Mesenchymal stem cell (in vitro differentiated cells and primary cell): ENCODE results near the gene USP7.

ENCODE experiments used
- DNase-seq: peaks from one replicate; pipeline ENCODE4 v3.0.0-alpha.2; 2013
- H2AFZ ChIP-seq: one replicate; pipeline ENCODE4 v1.6.1; 2013; ENCODE audit warnings: low read depth, mild to moderate bottlenecking, control low read depth, inconsistent platforms, low read length, moderate library complexity
- H2AK5ac ChIP-seq: 2 replicates; pipeline ENCODE4 v1.6.1; 2013; ENCODE audit warnings: low read length, moderate library complexity, mild to moderate bottlenecking, inconsistent platforms; ENCODE audit not compliant: severe bottlenecking
- H2BK120ac ChIP-seq: one replicate; pipeline ENCODE4 v1.6.1; 2013; ENCODE audit warnings: low read depth, mild to moderate bottlenecking, inconsistent platforms, low read length, moderate library complexity
- H2BK12ac ChIP-seq, 2 experiments: one replicate each; pipeline ENCODE4 v1.6.1; 2013; ENCODE audit warnings: inconsistent platforms in 2 of 2, low read length in 2 of 2, mild to moderate bottlenecking in 2 of 2, moderate library complexity in 2 of 2, control low read depth in 1 of 2
- H2BK15ac ChIP-seq: one replicate; pipeline ENCODE4 v1.6.1; 2013; ENCODE audit warnings: mild to moderate bottlenecking, low read depth, inconsistent platforms; ENCODE audit not compliant: poor library complexity, severe bottlenecking
- H2BK5ac ChIP-seq: 2 replicates; pipeline ENCODE4 v1.6.1; 2013; ENCODE audit warnings: low read depth, mild to moderate bottlenecking, low read length, control low read depth, inconsistent platforms; ENCODE audit not compliant: poor library complexity, severe bottlenecking
- H3K14ac ChIP-seq, 2 experiments: one replicate each; pipeline ENCODE4 v1.6.1; 2013; ENCODE audit warnings: inconsistent platforms in 2 of 2, low read length in 2 of 2, control low read depth in 1 of 2, mild to moderate bottlenecking in 1 of 2, moderate library complexity in 1 of 2
- H3K18ac ChIP-seq, 2 experiments: one replicate each; pipeline ENCODE4 v1.6.1; 2013; ENCODE audit warnings: inconsistent platforms in 2 of 2, low read length in 2 of 2, control low read depth in 1 of 2, low read depth in 1 of 2, mild to moderate bottlenecking in 1 of 2
- H3K23ac ChIP-seq, 2 experiments: one replicate each; pipeline ENCODE4 v1.6.1; 2013; ENCODE audit warnings: inconsistent platforms in 2 of 2, low read length in 2 of 2, mild to moderate bottlenecking in 2 of 2, moderate library complexity in 2 of 2, control low read depth in 1 of 2
- H3K27ac ChIP-seq: 2 replicates; pipeline ENCODE4 v1.5.1; 2013; ENCODE audit warnings: mild to moderate bottlenecking, moderate library complexity, low read length, control low read depth, inconsistent platforms; ENCODE audit not compliant: poor library complexity, severe bottlenecking
- H3K27me3 ChIP-seq, 2 experiments: 2 replicates each; pipeline versions ENCODE4 v1.6.1 to v1.7.0; 2013; ENCODE audit warnings: low read length in 2 of 2, mild to moderate bottlenecking in 2 of 2, moderate library complexity in 2 of 2, control low read depth in 1 of 2, inconsistent platforms in 1 of 2; ENCODE audit not compliant: control insufficient read depth in 1 of 2, insufficient read depth in 1 of 2
- H3K36me3 ChIP-seq, 2 experiments: 2 replicates each; pipeline versions ENCODE4 v1.6.1 to v1.7.0; 2013; ENCODE audit warnings: low read length in 2 of 2, control low read depth in 1 of 2, inconsistent platforms in 1 of 2, low read depth in 1 of 2, mild to moderate bottlenecking in 1 of 2; ENCODE audit not compliant: insufficient read depth in 2 of 2, control insufficient read depth in 1 of 2
- H3K4ac ChIP-seq, 2 experiments: one replicate each; pipeline ENCODE4 v1.6.1; 2013; ENCODE audit warnings: inconsistent platforms in 2 of 2, low read length in 2 of 2, mild to moderate bottlenecking in 2 of 2, moderate library complexity in 2 of 2, control low read depth in 1 of 2, low read depth in 1 of 2
- H3K4me1 ChIP-seq: 2 replicates; pipeline ENCODE4 v1.6.1; 2013; ENCODE audit warnings: low read depth, low read length, control low read depth; ENCODE audit not compliant: control insufficient read depth, insufficient read depth
- H3K4me2 ChIP-seq: 2 replicates; pipeline ENCODE4 v1.6.1; 2013; ENCODE audit warnings: low read length, mild to moderate bottlenecking, inconsistent platforms; ENCODE audit not compliant: poor library complexity, severe bottlenecking
- H3K4me3 ChIP-seq, 2 experiments: 2 replicates each; pipeline versions ENCODE4 v1.5.1 to v1.7.0; 2013; ENCODE audit warnings: low read length in 2 of 2, mild to moderate bottlenecking in 2 of 2, control low read depth in 1 of 2, low read depth in 1 of 2; ENCODE audit not compliant: insufficient read depth in 1 of 2
- H3K79me1 ChIP-seq: replicated peaks from 2 replicates; pipeline ENCODE4 v1.6.1; 2013; ENCODE audit warnings: mild to moderate bottlenecking, control low read depth, low read length, inconsistent platforms; ENCODE audit not compliant: poor library complexity, severe bottlenecking
- H3K9ac ChIP-seq: 2 replicates; pipeline ENCODE4 v1.7.0; 2013; ENCODE audit warnings: mild to moderate bottlenecking, low read length, moderate library complexity
- H3K9me3 ChIP-seq: 2 replicates; pipeline ENCODE4 v1.7.0; 2013; ENCODE audit warnings: mild to moderate bottlenecking, low read length; ENCODE audit not compliant: control insufficient read depth
- H4K8ac ChIP-seq: one replicate; pipeline ENCODE4 v1.6.1; 2013; ENCODE audit warnings: inconsistent platforms, mild to moderate bottlenecking, low read length, moderate library complexity
- H4K91ac ChIP-seq: one replicate; pipeline ENCODE4 v1.6.1; 2013; ENCODE audit warnings: mild to moderate bottlenecking, low read length, inconsistent platforms
- WGBS: methylation state at CpG from one replicate; pipeline ENCODE4 v1.1.7; 2013; ENCODE audit warnings: mixed read lengths; 5-methylcytosine and 5-hydroxymethylcytosine counted together

USP7 gene

GRCh38 chr16:8855972-8856371 lies 107.7 kb downstream of the USP7 start:
- Histone ChIP-seq H3K4ac (no peak overlapping the region), H3K4me1 (peaks cover 35% of the 10 kb centered on the region), H4K8ac (no peak overlapping the region), H3K4me3 (no peak overlapping the region), H2BK5ac (no peak overlapping the region), H3K14ac (no peak overlapping the region), H3K36me3 (peaks cover 72 to 79% of the 10 kb centered on the region in 2 experiments), H3K27me3 (no peaks in the 10 kb centered on the region), H2AK5ac (no peak overlapping the region), H2AFZ (no peak overlapping the region), H3K79me1 (peaks cover 21% of the 10 kb centered on the region), H3K4me2 (no peak overlapping the region), H2BK15ac (no peak overlapping the region), H2BK120ac (no peak overlapping the region), H3K9me3 (no peaks in the 10 kb centered on the region), H2BK12ac (no peak overlapping the region), H3K18ac (no peak overlapping the region), H3K27ac (no peak overlapping the region), H3K23ac (no peak overlapping the region), H3K9ac (no peak overlapping the region), H4K91ac (no peak overlapping the region)
- DNase-seq: no peak
- 70% methylated on average over 5 of the region's 5 CpGs for WGBS

- Histone ChIP-seq H3K14ac (no peak overlapping the region), H3K4me1 (peaks cover 36% of the 10 kb centered on the region)
- 88% methylated on average over 9 of the region's 11 CpGs for WGBS
Observed at GRCh38 chr16:8855051-8855786, 108.5 kb downstream of the USP7 start.

DNA sequence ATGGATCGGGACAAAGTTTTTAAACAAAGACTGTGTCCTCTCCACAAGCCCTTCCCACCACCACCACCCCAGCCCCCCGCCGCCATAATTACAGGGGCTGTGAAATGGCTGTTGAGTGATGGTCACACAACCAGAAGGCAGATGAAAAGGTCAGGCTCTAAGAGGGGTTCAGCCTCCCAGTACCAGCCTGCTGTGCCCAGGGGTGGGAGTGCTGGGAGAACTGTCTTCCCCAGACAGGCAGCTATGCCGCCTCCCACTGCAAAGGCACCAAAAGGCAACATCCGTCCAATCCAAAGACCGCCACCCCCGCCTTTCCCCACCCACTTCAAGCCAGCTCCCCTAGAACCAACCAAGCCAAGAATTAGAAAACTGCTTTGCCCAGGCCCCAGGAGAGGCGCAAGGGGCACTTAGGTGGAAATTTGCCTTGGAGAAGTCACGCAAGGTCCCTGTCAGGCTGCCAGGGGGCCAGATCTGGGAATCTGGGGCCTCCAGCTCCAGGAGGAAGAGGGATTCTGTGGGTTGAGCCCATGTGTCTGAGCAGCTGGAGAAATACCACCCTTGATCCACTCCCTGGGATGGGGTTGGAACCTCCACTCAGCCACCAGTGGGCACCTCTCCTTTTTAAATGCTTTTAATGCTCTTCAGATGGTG lies 109.3 kb downstream of the USP7 start:
- H3K14ac ChIP-seq: no peak overlapping the region
- peak overlapping the region in 1 of 2 experiments; percentile 22 for H3K18ac ChIP-seq
- 96% methylated on average over 6 of the region's 9 CpGs for WGBS
- no peak overlapping the region for H2BK12ac ChIP-seq
- H3K9ac ChIP-seq: no peak overlapping the region
- no peak overlapping the region for H2AFZ ChIP-seq
- no peaks in the 10 kb centered on the region for H3K9me3 ChIP-seq
- H3K4me3 ChIP-seq: no peak overlapping the region
- H3K27me3 ChIP-seq: no peaks in the 10 kb centered on the region
- H2BK5ac ChIP-seq: no peak overlapping the region
- H2BK120ac ChIP-seq: no peak overlapping the region
- H3K27ac ChIP-seq: peak overlapping the region; percentile 6
- no peak overlapping the region for H2AK5ac ChIP-seq
- peaks cover 21% of the 10 kb centered on the region for H3K79me1 ChIP-seq
- H4K8ac ChIP-seq: no peak overlapping the region
- H3K4me2 ChIP-seq: no peak overlapping the region
- H3K23ac ChIP-seq: no peak overlapping the region
- H2BK15ac ChIP-seq: no peak overlapping the region
- DNase-seq: no peak
- peaks cover 86 to 87% of the 10 kb centered on the region in 2 experiments for H3K36me3 ChIP-seq
- H3K4ac ChIP-seq: no peak overlapping the region
- peak overlapping the region; percentile 18 for H4K91ac ChIP-seq
- H3K4me1 ChIP-seq: peaks cover 35% of the 10 kb centered on the region

More at GRCh38 chr16:8855051-8855786, 108.5 kb downstream of the USP7 start:
- no peak overlapping the region for H2AFZ ChIP-seq
- no peak overlapping the region for H2AK5ac ChIP-seq
- no peak overlapping the region for H3K4me2 ChIP-seq
- H3K27me3 ChIP-seq: no peaks in the 10 kb centered on the region
- no peak overlapping the region for H3K23ac ChIP-seq
- H4K8ac ChIP-seq: no peak overlapping the region
- no peaks in the 10 kb centered on the region for H3K9me3 ChIP-seq
- H2BK120ac ChIP-seq: no peak overlapping the region
- no peak for DNase-seq
- H2BK15ac ChIP-seq: no peak overlapping the region
- no peak overlapping the region for H3K4ac ChIP-seq
- no peak overlapping the region for H3K4me3 ChIP-seq
- no peak overlapping the region for H3K9ac ChIP-seq
- H4K91ac ChIP-seq: peak overlapping the region; percentile 9
- H3K79me1 ChIP-seq: peaks cover 21% of the 10 kb centered on the region
- peaks cover 79 to 81% of the 10 kb centered on the region in 2 experiments for H3K36me3 ChIP-seq
- no peak overlapping the region for H3K27ac ChIP-seq
- no peak overlapping the region for H2BK12ac ChIP-seq
- H3K18ac ChIP-seq: no peak overlapping the region
- no peak overlapping the region for H2BK5ac ChIP-seq

DNA sequence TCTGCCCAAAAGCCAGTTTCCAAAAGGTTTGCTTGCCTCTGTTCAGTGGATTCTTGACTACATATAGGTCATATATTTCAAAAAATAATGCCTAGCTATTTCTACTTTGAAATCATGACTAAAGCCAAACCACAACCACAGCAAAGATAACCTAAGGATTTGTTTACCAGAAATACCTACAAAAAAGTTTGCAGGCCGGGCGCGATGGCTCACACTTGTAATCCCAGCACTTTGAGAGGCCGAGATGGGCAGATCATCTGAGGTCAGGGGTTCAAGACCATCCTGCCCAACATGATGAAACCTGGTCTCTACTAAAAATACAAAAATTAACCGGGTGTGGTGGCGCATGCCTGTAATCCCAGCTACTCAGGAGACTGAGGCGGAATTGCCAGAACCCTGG lies 110.1 kb downstream of the USP7 start:
- Histone ChIP-seq H2BK120ac (no peak overlapping the region), H3K18ac (no peak overlapping the region), H2BK5ac (no peak overlapping the region), H3K9me3 (no peaks in the 10 kb centered on the region), H3K4me3 (no peak overlapping the region), H2AFZ (no peak overlapping the region), H3K79me1 (peaks cover 21% of the 10 kb centered on the region), H3K4ac (no peak overlapping the region), H4K8ac (no peak overlapping the region), H2AK5ac (no peak overlapping the region), H3K4me2 (no peak overlapping the region), H3K14ac (no peak overlapping the region), H3K9ac (no peak overlapping the region), H2BK15ac (no peak overlapping the region), H3K36me3 (peaks cover 85 to 86% of the 10 kb centered on the region in 2 experiments), H2BK12ac (no peak overlapping the region), H3K23ac (no peak overlapping the region), H3K27me3 (no peaks in the 10 kb centered on the region), H3K4me1 (peaks cover 37% of the 10 kb centered on the region), H4K91ac (no peak overlapping the region), H3K27ac (no peak overlapping the region)
- WGBS: 73% methylated on average over 7 of the region's 7 CpGs
- no peak for DNase-seq
